GM21423 (cell line): ENCODE measurements around the gene CCR3.

Experiments
- ATAC-seq: cut with Tn5 transposase; IDR thresholded peaks from one replicate; pipeline ENCODE4 v1.9.1; 2021; ENCODE audit warnings: mild to moderate bottlenecking, moderate library complexity; ENCODE audit not compliant: unreplicated experiment

The CCR3 gene

GRCh38 chr3:46218196-46218709, 24.0 kb upstream of the CCR3 start:
- ATAC-seq = no peak

DNA sequence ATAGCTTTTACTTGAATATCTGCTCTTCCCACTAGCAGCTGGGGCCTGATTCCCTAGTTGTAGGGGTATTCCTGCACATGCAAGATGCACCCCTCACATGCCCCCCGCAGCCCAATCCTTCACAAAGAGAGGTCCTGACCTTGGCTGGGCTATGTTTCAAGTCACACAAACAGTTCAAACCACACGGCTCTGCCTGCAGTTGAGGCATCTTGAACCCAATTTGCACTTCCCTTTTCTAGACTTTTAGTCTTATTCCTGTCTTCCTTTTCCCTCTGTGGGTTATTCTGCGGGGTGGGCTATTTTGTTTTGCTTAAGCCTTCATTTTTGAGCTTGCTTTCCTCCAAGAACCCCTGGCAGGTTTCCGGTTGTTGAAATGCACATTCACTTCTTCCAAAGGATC, 20.9 kb upstream of the CCR3 start:
- ATAC-seq = no peak

GRCh38 chr3:46221938-46222337, 20.3 kb upstream of the CCR3 start:
- no peak for ATAC-seq

- no peak for ATAC-seq
Observed at GRCh38 chr3:46222435-46223161, 19.7 kb upstream of the CCR3 start.

DNA sequence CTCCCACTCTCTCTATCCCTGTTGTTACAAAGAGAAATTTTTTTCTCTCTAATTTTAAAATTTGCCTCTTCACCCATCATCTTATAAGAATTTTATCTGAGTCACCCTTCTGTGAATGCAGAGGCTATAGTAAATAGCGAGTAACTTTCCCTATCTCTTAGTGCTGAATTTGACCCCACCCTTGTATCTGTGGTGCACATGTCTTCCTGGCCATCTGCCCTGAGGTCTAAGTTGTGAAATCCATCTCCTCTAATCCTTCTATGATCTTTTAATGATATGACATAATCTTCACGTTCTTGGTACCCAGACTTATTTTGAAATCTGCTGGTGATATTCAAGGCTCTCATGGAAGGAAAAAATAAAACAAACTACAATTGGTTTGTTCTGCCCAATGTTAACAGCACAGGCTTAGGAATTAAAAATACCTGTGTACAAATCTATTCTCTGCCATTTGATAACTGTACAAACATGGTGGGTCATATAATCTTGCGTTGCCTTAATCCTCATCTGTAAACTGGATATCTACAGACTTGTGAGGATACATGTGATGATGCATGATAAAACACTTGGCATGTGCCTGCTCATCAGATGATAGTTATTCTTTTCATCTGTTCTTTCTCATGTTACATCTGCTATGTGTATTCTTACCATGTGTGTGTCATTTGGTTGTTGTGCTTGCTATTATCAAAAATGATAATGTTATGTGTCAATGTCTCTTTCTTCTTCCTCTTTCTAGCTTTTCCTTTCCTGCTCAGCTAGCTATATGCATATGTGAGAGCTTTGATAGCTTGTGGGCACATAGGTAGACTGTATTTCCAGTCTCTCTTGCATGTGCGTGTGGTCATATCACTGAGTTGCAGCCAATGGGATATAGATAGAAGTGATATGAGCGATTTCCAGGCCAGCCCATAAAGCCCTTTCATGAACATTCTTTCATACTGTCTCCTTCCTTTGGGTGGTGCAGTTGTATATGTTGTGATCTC, 13.7 kb upstream of the CCR3 start:
- no peak for ATAC-seq

GRCh38 chr3:46231323-46231722, 10.9 kb upstream of the CCR3 start:
- ATAC-seq = no peak

GRCh38 chr3:46233194-46233593, 9.1 kb upstream of the CCR3 start:
- ATAC-seq = no peak

DNA sequence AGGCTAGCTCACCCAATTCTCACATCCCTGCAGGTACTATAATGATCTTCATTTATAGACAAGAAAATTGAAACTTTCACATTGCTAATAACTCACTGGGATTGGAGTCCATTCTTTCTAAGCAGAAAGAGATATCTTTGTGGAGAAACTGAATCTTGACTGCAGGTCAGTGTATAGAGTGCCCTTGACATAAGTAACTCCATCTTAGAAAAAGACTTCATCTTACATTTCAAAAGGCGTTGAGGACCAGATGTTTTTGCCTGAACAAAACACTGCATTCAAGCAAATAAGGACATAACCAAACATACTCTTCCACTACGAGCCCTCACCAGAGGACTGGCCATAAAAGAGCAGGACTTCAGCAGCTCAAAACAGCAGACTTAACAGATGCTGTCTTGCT, 6.8 kb upstream of the CCR3 start:
- ATAC-seq = no peak

GRCh38 chr3:46236294-46237054, 5.8 kb upstream of the CCR3 start:
- ATAC-seq = no peak

- no peak for ATAC-seq
Observed at GRCh38 chr3:46238386-46238785, 3.9 kb upstream of the CCR3 start.

DNA sequence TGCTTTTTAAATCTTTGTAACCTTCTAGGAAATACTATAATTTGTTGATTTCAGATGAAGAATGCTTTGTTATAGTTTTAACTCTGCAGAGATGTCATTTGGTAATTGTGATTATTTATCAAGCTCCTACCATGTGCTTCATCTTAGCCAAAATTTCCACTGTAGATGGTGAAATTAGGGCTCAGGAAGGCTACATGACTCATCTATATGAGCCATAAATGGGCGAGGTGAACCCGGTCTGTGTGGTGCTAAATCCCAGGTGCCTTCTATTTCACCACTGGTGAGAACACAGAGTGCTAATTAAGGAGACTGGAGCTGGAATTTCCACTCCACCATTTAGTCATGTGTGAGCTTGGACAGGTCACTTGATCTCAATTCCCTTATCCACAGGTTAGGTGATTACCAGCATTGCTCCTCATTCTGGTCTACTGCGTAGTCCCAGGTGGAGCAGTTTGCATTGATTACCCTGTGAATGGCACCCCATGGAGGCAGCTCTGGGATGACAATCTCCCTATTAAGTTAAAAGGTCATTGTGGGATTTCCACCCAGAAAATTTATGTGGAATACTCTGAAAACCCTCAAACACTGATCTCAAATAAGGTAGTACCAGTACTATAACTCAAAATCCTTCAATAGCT, 2.8 kb upstream of the CCR3 start:
- no peak for ATAC-seq

DNA sequence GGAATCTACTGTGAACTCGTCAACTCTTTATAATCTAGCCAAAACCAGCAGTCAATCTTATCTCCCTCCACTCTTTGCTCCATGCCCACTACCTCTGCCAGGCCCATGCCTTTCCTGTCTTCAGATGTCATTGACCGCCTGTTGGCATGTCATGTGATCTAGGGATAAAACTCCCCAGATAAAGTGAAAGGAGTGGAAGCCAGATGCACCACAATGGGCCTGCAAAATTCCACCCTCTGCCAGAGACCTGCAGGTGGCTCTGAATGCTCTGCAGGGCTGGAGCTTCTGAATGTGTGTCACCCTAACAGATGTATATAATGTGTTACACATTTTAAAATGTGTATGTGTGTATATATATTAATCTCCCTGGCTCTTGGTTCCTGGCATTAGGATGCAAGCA, 2.3 kb upstream of the CCR3 start:
- ATAC-seq = no peak

DNA sequence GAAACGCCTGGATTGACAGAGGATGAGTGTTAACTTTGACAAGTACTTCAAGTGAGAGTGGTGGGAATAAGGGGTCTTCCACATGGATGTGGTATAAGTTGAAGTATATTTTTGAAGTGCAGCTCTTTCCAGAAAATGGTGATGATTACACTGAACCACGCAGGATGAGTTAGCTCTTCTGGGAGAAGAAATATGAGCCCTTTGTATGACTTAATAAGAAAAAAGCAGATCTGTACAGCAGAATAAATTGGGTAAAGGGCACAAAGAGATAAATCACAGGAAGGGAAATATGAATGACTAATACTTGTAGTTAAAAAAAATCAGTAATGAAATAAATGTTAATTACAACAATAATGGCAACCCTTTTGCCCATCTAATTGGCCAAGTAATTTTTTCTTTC, 1.3 kb downstream of the CCR3 start:
- ATAC-seq = no peak

GRCh38 chr3:46245146-46245545, 2.9 kb downstream of the CCR3 start:
- ATAC-seq = no peak

GRCh38 chr3:46252980-46253379, 10.7 kb downstream of the CCR3 start:
- no peak for ATAC-seq

- ATAC-seq = no peak
Observed at GRCh38 chr3:46258525-46258924, 16.3 kb downstream of the CCR3 start.

DNA sequence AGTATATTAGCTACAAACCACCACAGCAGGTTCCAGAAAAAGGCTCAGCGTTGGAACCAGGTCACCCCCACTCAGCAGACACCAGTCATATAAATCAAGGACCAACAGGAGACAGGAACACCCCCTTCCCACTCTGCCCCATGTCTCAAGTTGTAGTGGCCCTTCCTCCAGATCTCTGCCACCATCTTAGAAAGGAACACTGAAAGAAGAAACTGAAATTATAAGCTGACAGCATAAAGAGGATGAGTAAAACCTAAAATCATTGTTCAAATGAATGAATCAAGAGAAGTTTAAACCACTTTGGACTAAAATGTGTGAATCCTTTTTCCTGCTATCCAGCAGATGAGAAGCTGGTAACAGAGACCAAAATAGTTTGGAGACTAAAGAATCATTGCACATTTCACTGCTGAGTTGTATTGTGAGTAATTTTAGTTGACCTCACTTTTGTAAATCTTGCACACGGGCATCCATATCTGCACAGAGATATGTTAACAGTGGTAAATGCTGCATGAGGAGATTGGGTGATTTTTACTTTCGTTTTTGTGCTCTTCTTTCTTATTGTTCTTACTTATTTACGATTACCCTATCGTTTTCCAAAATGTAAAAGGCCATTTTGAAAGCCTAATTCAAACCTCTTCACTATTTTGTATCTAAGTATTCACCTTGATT, 19.8 kb downstream of the CCR3 start:
- ATAC-seq = no peak

GRCh38 chr3:46264002-46264401, 21.7 kb downstream of the CCR3 start:
- ATAC-seq = no peak

DNA sequence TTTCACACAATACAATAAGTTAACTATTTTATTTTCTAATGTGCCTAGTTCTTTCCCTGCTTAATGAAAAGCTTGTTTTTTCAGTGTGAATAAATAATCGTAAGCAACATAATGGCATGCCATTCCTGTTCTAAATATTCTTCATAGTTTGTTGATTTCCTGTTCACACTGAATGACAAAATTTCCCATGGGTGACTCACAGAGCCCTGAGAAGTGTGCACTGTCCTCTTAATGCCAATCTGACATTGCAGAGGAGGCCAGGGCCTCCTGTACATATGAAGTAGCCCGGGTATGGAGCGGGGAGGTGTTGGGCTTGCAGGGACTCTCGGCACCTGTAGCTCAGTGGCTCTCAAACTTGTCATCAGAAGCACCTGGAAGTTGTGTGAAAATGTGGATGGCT, 24.3 kb downstream of the CCR3 start:
- ATAC-seq = no peak

DNA sequence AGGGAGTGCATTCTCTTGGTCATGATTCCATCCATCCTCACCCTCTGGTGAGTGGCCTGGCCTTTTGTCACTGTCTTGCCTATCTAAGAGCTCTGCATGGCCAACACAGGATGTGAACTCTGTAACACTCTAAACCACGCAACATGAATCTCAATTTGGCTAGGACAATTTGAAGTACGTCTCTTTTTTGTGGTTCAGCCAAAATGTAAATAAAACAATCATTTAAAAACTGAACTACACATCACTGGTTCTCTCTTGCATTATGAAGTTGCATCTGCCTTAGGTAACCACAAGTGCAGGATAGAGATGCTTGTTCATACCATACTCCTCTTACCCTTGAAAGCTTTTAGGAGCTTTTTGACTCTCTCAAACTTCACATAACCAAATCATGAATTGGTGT, 27.3 kb downstream of the CCR3 start:
- no peak for ATAC-seq
